ENCODE data around the gene UBE2G1.

DNA sequence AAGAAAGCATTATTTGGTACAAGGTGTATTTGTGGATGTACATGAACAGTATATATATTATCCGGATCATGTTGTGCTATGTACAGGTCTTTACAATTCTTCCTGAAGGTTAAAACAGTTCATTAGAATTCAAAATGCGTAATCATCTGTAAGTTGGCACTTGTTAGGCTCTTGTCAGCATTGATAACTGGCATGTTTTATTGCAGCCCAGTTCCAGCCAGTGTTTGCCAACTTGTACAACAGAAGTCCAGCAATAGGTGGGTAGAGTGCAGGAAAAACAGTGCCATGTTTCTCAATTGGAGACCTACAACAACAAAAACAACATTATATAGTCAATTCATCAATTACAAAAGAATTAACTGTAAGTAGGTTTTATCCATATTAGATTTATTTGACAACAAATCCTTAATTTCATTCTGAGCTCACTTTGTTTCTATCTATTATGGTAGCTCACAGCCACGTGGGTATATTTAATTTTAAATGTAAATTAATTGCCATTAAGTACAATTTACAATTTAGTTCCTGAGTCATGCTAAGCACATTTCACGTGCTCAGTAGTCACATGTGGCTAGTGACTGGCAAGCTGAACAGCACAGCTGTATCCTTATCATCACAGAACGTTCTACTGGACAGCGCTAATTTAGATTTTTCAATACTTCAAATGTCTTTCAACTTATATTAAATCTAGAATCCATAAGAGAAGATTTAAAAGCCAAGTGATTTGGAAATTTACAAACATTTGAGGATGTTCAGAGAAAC lies 94.1 kb downstream of the UBE2G1 start:
- no peak for TF ChIP-seq ZFP36 (IDR thresholded peaks at IDR 0.05; ENCODE audit: borderline replicate concordance, partially characterized antibody)
- TF ChIP-seq, protein P1, sequence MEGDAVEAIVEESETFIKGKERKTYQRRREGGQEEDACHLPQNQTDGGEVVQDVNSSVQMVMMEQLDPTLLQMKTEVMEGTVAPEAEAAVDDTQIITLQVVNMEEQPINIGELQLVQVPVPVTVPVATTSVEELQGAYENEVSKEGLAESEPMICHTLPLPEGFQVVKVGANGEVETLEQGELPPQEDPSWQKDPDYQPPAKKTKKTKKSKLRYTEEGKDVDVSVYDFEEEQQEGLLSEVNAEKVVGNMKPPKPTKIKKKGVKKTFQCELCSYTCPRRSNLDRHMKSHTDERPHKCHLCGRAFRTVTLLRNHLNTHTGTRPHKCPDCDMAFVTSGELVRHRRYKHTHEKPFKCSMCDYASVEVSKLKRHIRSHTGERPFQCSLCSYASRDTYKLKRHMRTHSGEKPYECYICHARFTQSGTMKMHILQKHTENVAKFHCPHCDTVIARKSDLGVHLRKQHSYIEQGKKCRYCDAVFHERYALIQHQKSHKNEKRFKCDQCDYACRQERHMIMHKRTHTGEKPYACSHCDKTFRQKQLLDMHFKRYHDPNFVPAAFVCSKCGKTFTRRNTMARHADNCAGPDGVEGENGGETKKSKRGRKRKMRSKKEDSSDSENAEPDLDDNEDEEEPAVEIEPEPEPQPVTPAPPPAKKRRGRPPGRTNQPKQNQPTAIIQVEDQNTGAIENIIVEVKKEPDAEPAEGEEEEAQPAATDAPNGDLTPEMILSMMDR (IDR thresholded peaks at IDR 0.05) = no peak
- TF ChIP-seq POLR2AphosphoS2 (conservative IDR thresholded peaks at IDR 0.05; ENCODE audit: low read length) = no peak
- TF ChIP-seq, protein P2, sequence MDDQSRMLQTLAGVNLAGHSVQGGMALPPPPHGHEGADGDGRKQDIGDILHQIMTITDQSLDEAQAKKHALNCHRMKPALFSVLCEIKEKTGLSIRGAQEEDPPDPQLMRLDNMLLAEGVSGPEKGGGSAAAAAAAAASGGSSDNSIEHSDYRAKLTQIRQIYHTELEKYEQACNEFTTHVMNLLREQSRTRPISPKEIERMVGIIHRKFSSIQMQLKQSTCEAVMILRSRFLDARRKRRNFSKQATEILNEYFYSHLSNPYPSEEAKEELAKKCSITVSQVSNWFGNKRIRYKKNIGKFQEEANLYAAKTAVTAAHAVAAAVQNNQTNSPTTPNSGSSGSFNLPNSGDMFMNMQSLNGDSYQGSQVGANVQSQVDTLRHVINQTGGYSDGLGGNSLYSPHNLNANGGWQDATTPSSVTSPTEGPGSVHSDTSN (IDR thresholded peaks at IDR 0.05) = no peak
- no peak for TF ChIP-seq POLR2A (IDR thresholded peaks at IDR 0.05; ENCODE audit: low read length)
- TF ChIP-seq MAFK (IDR thresholded peaks at IDR 0.05; ENCODE audit: partially characterized antibody) = no peak
- no peak for TF ChIP-seq CBX2 (IDR thresholded peaks at IDR 0.05; ENCODE audit: borderline replicate concordance, low read depth)
- no peak for TF ChIP-seq EP300 (IDR thresholded peaks at IDR 0.05)
